ENCODE measurements around the gene BAD. TPM values are rescaled to one million over a fixed set of nuclear protein-coding genes. Genes with fewer than 3 reads are reported as not detected.
A peak's percentile ranks its signal among the peaks of the same experiment; 100 is the strongest.

Gene BAD
- total RNA-seq, 1 donor from 2014 or later = 19.0 TPM

- H3F3A ChIP-seq (ENCODE audit: low read depth) = peaks cover 14% of the 10 kb centered on the region
- no peak overlapping the region for H2AFZ ChIP-seq (replicated peaks)
- H3K27me3 ChIP-seq = peaks cover 22% of the 10 kb centered on the region
- no peaks in the 10 kb centered on the region for H3K9me3 ChIP-seq (ENCODE audit: low read depth)
- TF ChIP-seq EZH2phosphoT487 (IDR thresholded peaks at IDR 0.05) (no peak), EZH2 (IDR thresholded peaks at IDR 0.05) (no peak)
- TF ChIP-seq, protein P1, sequence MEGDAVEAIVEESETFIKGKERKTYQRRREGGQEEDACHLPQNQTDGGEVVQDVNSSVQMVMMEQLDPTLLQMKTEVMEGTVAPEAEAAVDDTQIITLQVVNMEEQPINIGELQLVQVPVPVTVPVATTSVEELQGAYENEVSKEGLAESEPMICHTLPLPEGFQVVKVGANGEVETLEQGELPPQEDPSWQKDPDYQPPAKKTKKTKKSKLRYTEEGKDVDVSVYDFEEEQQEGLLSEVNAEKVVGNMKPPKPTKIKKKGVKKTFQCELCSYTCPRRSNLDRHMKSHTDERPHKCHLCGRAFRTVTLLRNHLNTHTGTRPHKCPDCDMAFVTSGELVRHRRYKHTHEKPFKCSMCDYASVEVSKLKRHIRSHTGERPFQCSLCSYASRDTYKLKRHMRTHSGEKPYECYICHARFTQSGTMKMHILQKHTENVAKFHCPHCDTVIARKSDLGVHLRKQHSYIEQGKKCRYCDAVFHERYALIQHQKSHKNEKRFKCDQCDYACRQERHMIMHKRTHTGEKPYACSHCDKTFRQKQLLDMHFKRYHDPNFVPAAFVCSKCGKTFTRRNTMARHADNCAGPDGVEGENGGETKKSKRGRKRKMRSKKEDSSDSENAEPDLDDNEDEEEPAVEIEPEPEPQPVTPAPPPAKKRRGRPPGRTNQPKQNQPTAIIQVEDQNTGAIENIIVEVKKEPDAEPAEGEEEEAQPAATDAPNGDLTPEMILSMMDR (IDR thresholded peaks at IDR 0.05) = no peak
- no peak overlapping the region for H3K27ac ChIP-seq
- H3K4me3 ChIP-seq = peak overlapping the region; percentile 87
- H3K27me3 Mint-ChIP-seq (ENCODE audit: insufficient read depth, low read depth) = peaks cover 13% of the 10 kb centered on the region
- H3K27ac Mint-ChIP-seq = no peak overlapping the region
- H3K36me3 Mint-ChIP-seq = no peaks in the 10 kb centered on the region
- peaks cover 18% of the 10 kb centered on the region for H3K79me2 ChIP-seq (ENCODE audit: low read depth)
- no peaks in the 10 kb centered on the region for H3K9me3 Mint-ChIP-seq
- peaks cover 18% of the 10 kb centered on the region for H4K20me1 ChIP-seq (ENCODE audit: low read depth)
- H3K4me3 Mint-ChIP-seq = peak overlapping the region; percentile 95
- H3K9ac ChIP-seq = peak overlapping the region; percentile 44
- no peaks in the 10 kb centered on the region for H3K36me3 ChIP-seq
- peak overlapping the region; percentile 95 for H3K4me2 ChIP-seq
- H3K4me1 ChIP-seq = peaks cover 10% of the 10 kb centered on the region
- DNase-seq (ENCODE audit: low spot score) = peak; percentile 46
- peaks cover 16% of the 10 kb centered on the region for H3K4me1 Mint-ChIP-seq
These were observed 22.6 kb upstream of the BAD start for GRCh38 chr11:64306876-64307622.

GRCh38 chr11:64306563-64306875 lies 22.1 kb upstream of the BAD start:
- peaks cover 18% of the 10 kb centered on the region for H3K27me3 Mint-ChIP-seq (ENCODE audit: insufficient read depth, low read depth)
- H3K4me1 Mint-ChIP-seq = peaks cover 19% of the 10 kb centered on the region
- Histone ChIP-seq H3K4me1 (peaks cover 10% of the 10 kb centered on the region), H3F3A (ENCODE audit: low read depth) (peaks cover 14% of the 10 kb centered on the region), H2AFZ (replicated peaks) (peak overlapping the region; percentile 55), H3K4me2 (peak overlapping the region; percentile 95), H3K9me3 (ENCODE audit: low read depth) (no peaks in the 10 kb centered on the region), H3K4me3 (peak overlapping the region; percentile 87), H4K20me1 (ENCODE audit: low read depth) (peaks cover 18% of the 10 kb centered on the region), H3K9ac (peak overlapping the region; percentile 44), H3K79me2 (ENCODE audit: low read depth) (peaks cover 18% of the 10 kb centered on the region), H3K36me3 (no peaks in the 10 kb centered on the region), H3K27ac (no peak overlapping the region), H3K27me3 (peaks cover 28% of the 10 kb centered on the region)
- peak overlapping the region; percentile 12 for H3K27ac Mint-ChIP-seq
- H3K4me3 Mint-ChIP-seq = peak overlapping the region; percentile 95
- TF ChIP-seq EZH2phosphoT487 (IDR thresholded peaks at IDR 0.05) = no peak
- TF ChIP-seq, protein P1 (IDR thresholded peaks at IDR 0.05) = no peak
- TF ChIP-seq EZH2 (IDR thresholded peaks at IDR 0.05) = no peak
- DNase-seq (ENCODE audit: low spot score) = no peak
- no peaks in the 10 kb centered on the region for H3K9me3 Mint-ChIP-seq
- H3K36me3 Mint-ChIP-seq = no peaks in the 10 kb centered on the region

DNA sequence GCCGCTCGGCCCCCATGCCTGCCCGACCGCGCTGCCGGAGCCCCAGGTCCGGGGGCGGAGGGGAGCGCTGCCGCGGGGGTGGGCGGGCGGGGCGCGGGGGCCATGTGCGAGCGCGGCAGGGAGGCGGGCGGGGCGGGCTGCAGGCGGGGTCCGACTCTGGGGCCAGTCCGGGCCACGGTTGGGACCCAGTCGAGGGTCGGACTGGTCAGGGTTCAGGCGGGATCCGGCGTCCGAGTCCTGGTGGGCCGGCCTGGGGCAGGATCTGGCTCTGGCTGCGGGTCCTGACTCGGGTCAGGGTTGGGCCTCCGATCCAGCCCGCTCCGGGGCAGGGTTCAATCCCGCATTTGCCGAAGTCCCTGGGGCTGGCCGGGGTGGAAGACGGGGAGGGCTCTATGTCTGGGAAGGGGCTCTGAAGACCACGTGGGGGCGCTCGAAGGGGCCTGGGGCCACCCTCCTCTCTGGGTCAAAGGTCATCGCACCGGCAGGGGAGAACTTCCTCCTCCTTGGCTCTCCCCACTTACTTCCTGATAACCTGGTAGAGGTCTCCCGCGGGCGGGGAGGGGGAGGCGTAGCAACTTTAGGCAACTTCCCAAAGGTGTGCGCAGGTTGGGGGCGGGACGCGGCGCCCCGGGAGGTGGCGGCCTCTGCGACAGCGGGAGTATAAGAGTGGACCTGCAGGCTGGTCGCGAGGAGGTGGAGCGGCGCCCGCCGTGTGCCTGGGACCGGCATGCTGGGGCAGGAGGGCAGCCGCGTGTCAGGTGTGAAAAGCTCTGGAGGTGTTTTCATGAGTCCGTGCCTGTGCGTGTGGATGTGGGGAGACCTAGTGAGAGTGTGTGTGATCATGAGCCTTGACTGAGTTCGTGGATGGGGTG lies 21.5 kb upstream of the BAD start:
- peak overlapping the region; percentile 44 for H3K9ac ChIP-seq
- Mint-ChIP-seq H3K27me3 (ENCODE audit: insufficient read depth, low read depth) (peaks cover 21% of the 10 kb centered on the region), H3K9me3 (no peaks in the 10 kb centered on the region), H3K4me3 (peak overlapping the region; percentile 95), H3K36me3 (no peaks in the 10 kb centered on the region), H3K4me1 (peaks cover 19% of the 10 kb centered on the region), H3K27ac (peak overlapping the region; percentile 12)
- TF ChIP-seq EZH2 (IDR thresholded peaks at IDR 0.05) = no peak
- TF ChIP-seq, protein P1 (IDR thresholded peaks at IDR 0.05) = peak; percentile 73
- peak overlapping the region; percentile 87 for H3K4me3 ChIP-seq
- H4K20me1 ChIP-seq (ENCODE audit: low read depth) = peaks cover 18% of the 10 kb centered on the region
- peaks cover 34% of the 10 kb centered on the region for H3K27me3 ChIP-seq
- peaks cover 17% of the 10 kb centered on the region for H3F3A ChIP-seq (ENCODE audit: low read depth)
- no peaks in the 10 kb centered on the region for H3K9me3 ChIP-seq (ENCODE audit: low read depth)
- DNase-seq (ENCODE audit: low spot score) = peak; percentile 82
- H3K79me2 ChIP-seq (ENCODE audit: low read depth) = peaks cover 18% of the 10 kb centered on the region
- H3K27ac ChIP-seq = peak overlapping the region; percentile 31
- peak overlapping the region; percentile 95 for H3K4me2 ChIP-seq
- peak overlapping the region; percentile 55 for H2AFZ ChIP-seq (replicated peaks)
- peaks cover 10% of the 10 kb centered on the region for H3K4me1 ChIP-seq
- no peaks in the 10 kb centered on the region for H3K36me3 ChIP-seq
